Stomach (tissue), 9 donors: Measurements from ENCODE around the gene ZNF778. TPM values are rescaled to one million over a fixed set of nuclear protein-coding genes. Genes with fewer than 3 reads are reported as not detected.
A peak's percentile ranks its signal among the peaks of the same experiment; 100 is the strongest.

Source experiments
- DNase-seq, 2 donors: peaks; one replicate each; pipeline versions ENCODE4 v3.0.0 to v3.0.0-alpha.2; 2013 to 2019
- H3K27ac ChIP-seq, 5 donors: fragments of 200-600 bp in 4 of 5; sonication (generic) in 4 of 5; one replicate each; pipeline ENCODE4 v1.5.1; 2013 to 2019; ENCODE audit warnings: mild to moderate bottlenecking in 1 of 5, moderate library complexity in 1 of 5
- H3K27me3 ChIP-seq, 3 donors: fragments of 200-600 bp; sonication (generic); one replicate each; pipeline ENCODE4 v1.5.1; 2017 to 2019; ENCODE audit warnings: mixed run types in 1 of 3
- H3K36me3 ChIP-seq, 4 donors: fragments of 200-600 bp; sonication (generic); 1 replicate in 3 of 4; 2 replicates in 1 of 4; pipeline ENCODE4 v1.5.1; 2016 to 2019
- H3K4me1 ChIP-seq, 4 donors: fragments of 200-600 bp; sonication (generic); one replicate each; pipeline ENCODE4 v1.5.1; 2016 to 2019
- H3K4me3 ChIP-seq, 4 donors: fragments of 200-600 bp; sonication (generic) in 3 of 4; one replicate each; pipeline ENCODE4 v1.5.1; 2016 to 2019; ENCODE audit warnings: mild to moderate bottlenecking in 1 of 4
- H3K9me3 ChIP-seq, 4 donors: fragments of 200-600 bp; sonication (generic); one replicate each; pipeline ENCODE4 v1.5.1; 2016 to 2019
- CTCF ChIP-seq, 7 experiments: fragments of 450-650 bp in 4 of 7; fragments of 200-600 bp in 3 of 7; sonication (generic) in 3 of 7; IDR thresholded peaks; one replicate each; pipeline ENCODE4 v1.5.1; 2016 to 2019; ENCODE audit warnings: antibody characterized with exemption in 7 of 7, control low read depth in 2 of 7, mild to moderate bottlenecking in 1 of 7
- EP300 ChIP-seq: sonication (generic); formaldehyde crosslinking; IDR thresholded peaks from one replicate; pipeline ENCODE4 v1.6.1; 2017; ENCODE audit warnings: antibody characterized with exemption
- POLR2A ChIP-seq, 4 donors: fragments of 450-650 bp; IDR thresholded peaks; one replicate each; pipeline ENCODE4 v1.6.1; 2016; ENCODE audit warnings: antibody characterized with exemption in 4 of 4, control low read depth in 2 of 4, mild to moderate bottlenecking in 1 of 4, moderate library complexity in 1 of 4
- POLR2AphosphoS5 ChIP-seq, 3 donors: sonication (generic); formaldehyde crosslinking; IDR thresholded peaks; one replicate each; pipeline ENCODE4 v1.6.1; 2016; ENCODE audit warnings: antibody characterized with exemption in 3 of 3
- WGBS, 5 donors: extraction: QIAGEN DNeasy Blood & Tissue Kit in 3 of 5; methylation state at CpG; one replicate each; pipeline versions ENCODE4 v1.1.5 to v1.1.7; 2013 to 2018; 5-methylcytosine and 5-hydroxymethylcytosine counted together
- intact Hi-C: fragments of 100-400 bp; cut with DNase I; formaldehyde crosslinking; loops from one replicate; pipeline ENCODE4 v1.15.1; 2023; ENCODE audit warnings: low total_unique reads
- polyA plus RNA-seq, 3 donors: library from polyadenylated mRNA; stranded (reverse); fragments of 200-250 nt; gene quantifications; one replicate each; pipeline ENCODE4 v1.2.3, GENCODE V29; 2013
- total RNA-seq, 5 donors: library from RNA; depleted of rRNA; stranded (reverse); fragments of >200 nt; gene quantifications; one replicate each; pipeline versions ENCODE4 v1.1.0 to v1.2.3, GENCODE V29; 2014 to 2016
- donor health status: healthy with polysubstance abuse.
- donor health status: Bipolar disorder and iron deficiency.
- donor health status: healthy.

ZNF778 gene
- total and polyA plus RNA-seq, 8 donors, result 1.2 to 11.7 (median 4.5) TPM

DNA sequence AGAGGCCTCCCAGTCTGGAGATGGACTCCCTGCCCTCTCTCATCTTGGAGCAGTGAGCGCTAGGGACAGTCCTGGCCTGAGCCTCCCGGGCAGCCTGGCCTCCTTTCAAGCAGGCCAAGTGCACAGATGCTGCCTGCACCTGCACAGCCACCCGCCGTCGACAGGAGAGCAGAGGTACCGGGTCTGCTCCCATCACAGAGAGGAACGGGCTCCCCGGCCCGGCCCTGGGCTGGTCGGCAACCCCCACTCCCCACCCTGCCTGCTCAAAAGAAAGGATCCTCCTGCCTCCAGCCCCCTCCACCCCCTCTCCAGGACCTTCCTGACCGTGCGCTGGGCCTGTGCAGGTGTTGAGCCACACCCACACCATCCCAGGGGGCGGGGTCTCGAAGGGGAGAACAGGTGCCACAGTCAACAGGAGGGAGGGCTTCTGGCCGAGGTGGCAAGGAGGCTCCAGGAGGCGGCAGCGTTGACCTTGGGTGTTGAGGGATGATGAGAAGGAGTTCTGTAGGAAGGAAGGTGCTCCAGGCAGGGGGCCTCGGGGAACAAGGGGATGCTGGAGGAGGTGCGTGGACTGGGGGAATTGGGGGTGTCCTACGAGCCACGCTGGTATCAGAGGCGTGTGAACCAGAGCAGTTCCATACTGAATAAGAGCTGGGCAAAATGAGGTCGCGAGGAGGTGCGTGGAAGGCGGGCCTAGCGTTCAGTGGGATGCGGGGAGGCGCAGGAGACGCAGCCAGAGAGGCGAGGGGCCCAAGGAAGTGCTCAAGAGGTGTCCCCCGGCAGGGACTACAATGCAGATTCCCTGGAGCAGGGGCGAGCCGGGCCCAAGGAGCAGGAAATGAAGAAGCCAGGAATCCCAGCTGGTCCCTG is 46.9 kb upstream of the ZNF778 start:
- Histone ChIP-seq H3K27ac (no peak overlapping the region), H3K4me1 (peaks cover 23 to 32% (median 29%) of the 10 kb centered on the region in 4 donors), H3K36me3 (no peaks in the 10 kb centered on the region), H3K27me3 (peaks cover 0 to 96% (median 47%) of the 10 kb centered on the region in 3 donors), H3K4me3 (peak overlapping the region; percentile 27 to 48 (median 31)), H3K9me3 (no peaks in the 10 kb centered on the region)
- 6 to 9% (median 8%) methylated on average over 22 to 34 of the region's 34 CpGs for WGBS, 5 donors
- intact Hi-C loops, result loop anchor here (10.0 kb wide), 1 partner anchor 436 kb away; no protein-coding TSS in a partner anchor
- DNase-seq, result peak; percentile 64 to 76
- TF ChIP-seq POLR2A (IDR thresholded peaks at IDR 0.05) (no peak), EP300 (no peak), POLR2AphosphoS5 (IDR thresholded peaks at IDR 0.05) (no peak), CTCF (IDR thresholded peaks at IDR 0.05) (no peak)

DNA sequence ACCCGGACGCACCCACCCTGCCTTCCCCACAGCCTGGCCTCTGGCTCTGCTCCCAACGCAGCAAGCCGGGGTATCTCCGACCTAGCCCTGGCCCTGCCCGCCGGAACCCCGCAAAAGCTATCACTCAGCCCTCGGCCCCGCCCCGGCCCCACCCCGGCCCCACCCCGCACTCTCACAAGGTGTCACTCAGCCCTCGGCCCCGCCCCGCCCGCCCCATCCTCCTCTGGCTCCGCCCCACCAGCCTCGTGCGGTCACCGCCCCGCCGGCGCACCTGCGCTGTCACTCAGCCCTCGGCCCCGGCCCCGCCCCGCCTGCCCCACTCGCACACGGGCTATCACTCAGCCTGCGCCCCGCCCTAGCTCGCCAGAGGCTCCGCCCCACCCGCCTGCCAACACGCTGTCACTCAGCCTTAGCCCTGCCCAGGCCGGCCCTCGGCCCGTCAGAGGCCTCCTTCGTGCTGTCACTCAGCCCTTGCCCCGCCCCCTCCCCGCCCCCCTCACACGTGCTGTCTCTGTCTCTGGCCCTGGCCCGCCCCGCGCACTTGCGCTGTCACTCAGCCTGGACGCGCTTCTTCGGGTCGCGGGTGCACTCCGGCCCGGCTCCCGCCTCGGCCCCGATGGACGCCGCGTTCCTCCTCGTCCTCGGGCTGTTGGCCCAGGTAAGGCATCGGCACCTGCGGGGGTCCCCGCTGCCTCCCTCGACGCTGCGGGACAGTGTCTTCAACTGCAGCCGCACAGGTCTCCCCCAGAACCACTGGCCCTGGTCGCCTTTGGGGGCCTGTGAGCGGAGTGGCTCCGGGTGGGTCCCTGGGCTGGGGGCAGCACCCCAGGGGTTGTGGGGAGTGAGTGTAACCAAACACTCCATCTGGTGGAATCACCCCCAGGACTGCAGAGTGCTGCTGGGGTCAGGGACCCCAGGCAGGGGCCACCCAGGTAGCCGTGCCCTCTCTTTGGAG is 46.0 kb upstream of the ZNF778 start, which contains the start of gene CDH15:
Gene CDH15, plus strand, starts transcription at position 533 of the 955 bp plus-strand sequence. Its CDS starts 84 bp downstream, at position 617.
- Histone ChIP-seq H3K4me1 (peaks cover 23 to 32% (median 29%) of the 10 kb centered on the region in 4 donors), H3K9me3 (no peaks in the 10 kb centered on the region), H3K4me3 (peak within 1 kb of the TSS; percentile 27 to 48 (median 31)), H3K36me3 (no peaks in the 10 kb centered on the region), H3K27me3 (peaks cover 0 to 100% (median 46%) of the 10 kb centered on the region in 3 donors), H3K27ac (no peak within 1 kb of the TSS)
- peak; percentile 97 to 98 for DNase-seq
- 3 to 8% (median 5%) methylated on average over 19 to 74 of the region's 74 CpGs for WGBS, 5 donors
- TF ChIP-seq EP300 (no peak), POLR2AphosphoS5 (IDR thresholded peaks at IDR 0.05) (no peak), CTCF (IDR thresholded peaks at IDR 0.05) (no peak), POLR2A (IDR thresholded peaks at IDR 0.05) (no peak)
- intact Hi-C loops, result loop anchor here (10.0 kb wide), 1 partner anchor 437 kb away; no protein-coding TSS in a partner anchor

GRCh38 chr16:89172171-89172527 is 45.4 kb upstream of the ZNF778 start:
- intact Hi-C loops, result loop anchor here (10.0 kb wide), 1 partner anchor 437 kb away; no protein-coding TSS in a partner anchor
- 65 to 93% (median 75%) methylated on average over 3 to 11 of the region's 11 CpGs for WGBS, 5 donors
- Histone ChIP-seq H3K9me3 (no peaks in the 10 kb centered on the region), H3K4me1 (peaks cover 22 to 29% (median 26%) of the 10 kb centered on the region in 4 donors), H3K4me3 (no peak overlapping the region), H3K27me3 (peaks cover 0 to 100% (median 40%) of the 10 kb centered on the region in 3 donors), H3K36me3 (no peaks in the 10 kb centered on the region), H3K27ac (no peak overlapping the region)
- TF ChIP-seq EP300 (no peak), POLR2AphosphoS5 (IDR thresholded peaks at IDR 0.05) (no peak), CTCF (IDR thresholded peaks at IDR 0.05) (no peak), POLR2A (IDR thresholded peaks at IDR 0.05) (no peak)
- no peak for DNase-seq
